ENCODE data around the gene WNK2.

DNA sequence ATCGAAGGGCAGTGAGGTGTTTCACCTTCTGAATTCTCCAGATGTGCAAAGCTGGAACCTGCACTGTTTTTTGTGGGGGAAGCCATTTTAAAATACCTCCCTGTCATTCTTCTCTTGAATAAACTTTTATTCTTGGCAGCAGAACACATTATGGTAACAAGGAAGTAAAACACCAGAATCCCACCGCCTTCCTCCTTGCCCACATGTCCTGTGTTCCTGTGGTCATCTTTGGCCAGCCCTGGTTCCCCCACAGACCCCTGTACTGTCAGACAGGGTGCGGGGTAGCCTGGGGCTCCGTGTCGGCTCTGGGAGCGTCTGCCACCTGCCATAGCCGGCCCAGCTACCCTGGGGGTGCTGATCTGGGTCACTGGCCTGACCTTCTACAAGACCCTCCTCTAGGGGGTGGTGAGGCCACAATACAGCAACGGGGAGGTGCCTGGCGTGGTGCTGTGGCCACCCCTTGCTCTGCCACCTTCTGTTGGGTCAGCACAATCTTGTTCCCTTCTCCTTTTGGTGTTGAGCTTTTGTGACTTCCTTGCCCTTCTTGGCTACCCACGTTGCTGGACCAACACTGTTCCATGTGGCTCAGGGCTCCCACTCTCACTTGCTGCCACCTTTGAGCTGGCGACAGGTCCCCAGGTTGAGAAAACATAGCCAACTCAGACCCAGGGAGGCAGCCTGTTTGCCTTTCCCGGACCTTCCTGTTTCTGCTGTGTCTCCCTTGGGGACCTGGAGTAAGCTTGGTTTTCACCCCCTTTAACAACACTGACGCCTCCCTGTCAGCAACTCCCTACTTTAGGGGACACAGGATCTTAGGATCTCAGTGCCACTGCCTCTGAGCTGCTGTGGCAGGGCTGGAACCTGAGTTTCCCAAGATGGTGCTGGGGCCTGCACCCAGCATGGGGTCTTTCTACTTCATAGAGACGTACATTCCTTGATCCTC, 4.8 kb downstream of the WNK2 start:
- TF ChIP-seq POLR2AphosphoS5 (IDR thresholded peaks at IDR 0.05; ENCODE audit: low read depth) (no peak), SPI1 (IDR thresholded peaks at IDR 0.05; ENCODE audit: borderline replicate concordance, low read depth) (no peak)
- TF ChIP-seq, protein P1, sequence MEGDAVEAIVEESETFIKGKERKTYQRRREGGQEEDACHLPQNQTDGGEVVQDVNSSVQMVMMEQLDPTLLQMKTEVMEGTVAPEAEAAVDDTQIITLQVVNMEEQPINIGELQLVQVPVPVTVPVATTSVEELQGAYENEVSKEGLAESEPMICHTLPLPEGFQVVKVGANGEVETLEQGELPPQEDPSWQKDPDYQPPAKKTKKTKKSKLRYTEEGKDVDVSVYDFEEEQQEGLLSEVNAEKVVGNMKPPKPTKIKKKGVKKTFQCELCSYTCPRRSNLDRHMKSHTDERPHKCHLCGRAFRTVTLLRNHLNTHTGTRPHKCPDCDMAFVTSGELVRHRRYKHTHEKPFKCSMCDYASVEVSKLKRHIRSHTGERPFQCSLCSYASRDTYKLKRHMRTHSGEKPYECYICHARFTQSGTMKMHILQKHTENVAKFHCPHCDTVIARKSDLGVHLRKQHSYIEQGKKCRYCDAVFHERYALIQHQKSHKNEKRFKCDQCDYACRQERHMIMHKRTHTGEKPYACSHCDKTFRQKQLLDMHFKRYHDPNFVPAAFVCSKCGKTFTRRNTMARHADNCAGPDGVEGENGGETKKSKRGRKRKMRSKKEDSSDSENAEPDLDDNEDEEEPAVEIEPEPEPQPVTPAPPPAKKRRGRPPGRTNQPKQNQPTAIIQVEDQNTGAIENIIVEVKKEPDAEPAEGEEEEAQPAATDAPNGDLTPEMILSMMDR (IDR thresholded peaks at IDR 0.05; ENCODE audit: insufficient read depth, low read length) = no peak
- TF ChIP-seq, protein P2, sequence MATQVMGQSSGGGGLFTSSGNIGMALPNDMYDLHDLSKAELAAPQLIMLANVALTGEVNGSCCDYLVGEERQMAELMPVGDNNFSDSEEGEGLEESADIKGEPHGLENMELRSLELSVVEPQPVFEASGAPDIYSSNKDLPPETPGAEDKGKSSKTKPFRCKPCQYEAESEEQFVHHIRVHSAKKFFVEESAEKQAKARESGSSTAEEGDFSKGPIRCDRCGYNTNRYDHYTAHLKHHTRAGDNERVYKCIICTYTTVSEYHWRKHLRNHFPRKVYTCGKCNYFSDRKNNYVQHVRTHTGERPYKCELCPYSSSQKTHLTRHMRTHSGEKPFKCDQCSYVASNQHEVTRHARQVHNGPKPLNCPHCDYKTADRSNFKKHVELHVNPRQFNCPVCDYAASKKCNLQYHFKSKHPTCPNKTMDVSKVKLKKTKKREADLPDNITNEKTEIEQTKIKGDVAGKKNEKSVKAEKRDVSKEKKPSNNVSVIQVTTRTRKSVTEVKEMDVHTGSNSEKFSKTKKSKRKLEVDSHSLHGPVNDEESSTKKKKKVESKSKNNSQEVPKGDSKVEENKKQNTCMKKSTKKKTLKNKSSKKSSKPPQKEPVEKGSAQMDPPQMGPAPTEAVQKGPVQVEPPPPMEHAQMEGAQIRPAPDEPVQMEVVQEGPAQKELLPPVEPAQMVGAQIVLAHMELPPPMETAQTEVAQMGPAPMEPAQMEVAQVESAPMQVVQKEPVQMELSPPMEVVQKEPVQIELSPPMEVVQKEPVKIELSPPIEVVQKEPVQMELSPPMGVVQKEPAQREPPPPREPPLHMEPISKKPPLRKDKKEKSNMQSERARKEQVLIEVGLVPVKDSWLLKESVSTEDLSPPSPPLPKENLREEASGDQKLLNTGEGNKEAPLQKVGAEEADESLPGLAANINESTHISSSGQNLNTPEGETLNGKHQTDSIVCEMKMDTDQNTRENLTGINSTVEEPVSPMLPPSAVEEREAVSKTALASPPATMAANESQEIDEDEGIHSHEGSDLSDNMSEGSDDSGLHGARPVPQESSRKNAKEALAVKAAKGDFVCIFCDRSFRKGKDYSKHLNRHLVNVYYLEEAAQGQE (IDR thresholded peaks at IDR 0.05; ENCODE audit: insufficient replicate concordance, low read depth) = no peak

Data from HL-60 (cell line).